ENCODE results near the gene SCCPDH. TPM values are rescaled to one million over a fixed set of nuclear protein-coding genes. Genes with fewer than 3 reads are reported as not detected.

Gene SCCPDH
- total and polyA plus RNA-seq, 2 of the 13 experiments (the other 11 are each of a cell fraction or from before 2014, with no cell fraction given) = 36.7 to 62.3 TPM

DNA sequence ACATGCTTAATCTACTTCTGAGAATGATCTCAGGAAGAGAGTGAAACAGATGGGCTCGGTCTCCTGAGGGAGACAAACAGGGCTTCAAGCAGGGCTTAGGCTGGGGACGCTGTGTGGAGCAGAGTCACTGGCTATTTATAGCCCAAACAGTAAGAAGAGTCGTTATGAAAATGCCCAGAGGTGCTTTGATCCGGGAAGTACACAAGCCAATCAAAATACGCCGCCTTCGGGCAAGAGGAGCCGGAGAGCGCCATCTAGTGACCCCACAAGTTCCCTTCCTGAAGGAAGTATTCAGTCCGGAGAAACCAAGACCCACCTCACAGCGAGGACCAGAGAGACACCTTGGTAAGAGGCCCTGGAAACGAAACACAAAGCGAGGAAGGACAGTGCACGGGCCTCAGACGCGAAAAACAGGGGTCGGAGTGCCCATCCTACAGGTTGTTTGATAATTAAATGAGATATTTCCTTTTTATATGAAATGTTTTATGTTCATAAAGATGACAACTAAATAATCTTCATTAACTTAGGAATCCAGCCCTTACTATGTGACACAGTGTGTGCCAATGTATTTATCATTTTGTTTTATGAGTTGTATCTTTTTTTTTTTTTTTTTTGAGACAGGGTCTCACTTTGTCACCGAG is 25.0 kb upstream of the SCCPDH start (continued):
- TF ChIP-seq PAXIP1 (CRISPR knock-in tag; conservative IDR thresholded peaks at IDR 0.05) = no peak
- no peak for TF ChIP-seq ZNF609 (CRISPR knock-in tag; IDR thresholded peaks at IDR 0.05; ENCODE audit: borderline replicate concordance)
- TF ChIP-seq HOXA3 (CRISPR knock-in tag; IDR thresholded peaks at IDR 0.05) = no peak
- no peak for TF ChIP-seq ZNF431 (CRISPR knock-in tag; IDR thresholded peaks at IDR 0.05; ENCODE audit: borderline replicate concordance, low read depth)

Data from HepG2 (cell line).